H1 (cell line): ENCODE results near the gene C1orf21. TPM values are rescaled to one million over a fixed set of nuclear protein-coding genes. Genes with fewer than 3 reads are reported as not detected.

Experiments used
- CTCF ChIA-PET: fragments of 300-600 bp; sonication (Branson Sonifier 250); formaldehyde crosslinking; loops from one replicate; lab custom pipeline; 2021; ENCODE audit not compliant: partially characterized antibody; lab: Charles Lee
- POLR2A ChIA-PET: fragments of 300-600 bp; sonication (Branson Sonifier 250); formaldehyde crosslinking; loops from one replicate; lab custom pipeline; 2021; ENCODE audit warnings: inconsistent platforms; ENCODE audit not compliant: partially characterized antibody; lab: Charles Lee
- DNase-seq, 2 experiments: peaks; one replicate each; pipeline versions ENCODE4 v3.0.0 to v3.0.0-alpha.2; 2010 to 2022; ENCODE audit warnings: low spot score in 2 of 2, low read depth in 1 of 2, mixed read lengths in 1 of 2
- FAIRE-seq: peaks from 2 replicates; lab custom pipeline; 2011; peaks lifted over from hg19 to GRCh38; lab: Jason Lieb, UNC
- H2AFZ ChIP-seq: 2 replicates; pipeline ENCODE4 v1.8.1; 2012; ENCODE audit warnings: low read length, inconsistent platforms
- H2AK5ac ChIP-seq: 2 replicates; pipeline ENCODE4 v1.6.1; 2013; ENCODE audit warnings: low read depth, low read length
- H2BK120ac ChIP-seq: replicated peaks from 2 replicates; pipeline ENCODE3; 2013; ENCODE audit warnings: low read depth, low read length, inconsistent platforms
- H2BK12ac ChIP-seq: 2 replicates; pipeline ENCODE4 v1.6.1; 2013; ENCODE audit warnings: low read depth, low read length
- H2BK15ac ChIP-seq: 2 replicates; pipeline ENCODE4 v1.6.1; 2013; ENCODE audit warnings: low read length
- H2BK20ac ChIP-seq: 2 replicates; pipeline ENCODE4 v1.6.1; 2013; ENCODE audit warnings: low read length
- H2BK5ac ChIP-seq: 2 replicates; pipeline ENCODE4 v1.6.1; 2013; ENCODE audit warnings: low read depth, low read length
- H3K14ac ChIP-seq: 2 replicates; pipeline ENCODE4 v1.6.1; 2013; ENCODE audit warnings: inconsistent platforms; ENCODE audit not compliant: insufficient read length
- H3K18ac ChIP-seq: 2 replicates; pipeline ENCODE4 v1.6.1; 2013; ENCODE audit warnings: low read length; ENCODE audit errors: extremely low read depth
- H3K23ac ChIP-seq: 2 replicates; pipeline ENCODE4 v1.6.1; 2013; ENCODE audit warnings: inconsistent platforms; ENCODE audit not compliant: insufficient read length
- H3K23me2 ChIP-seq: 2 replicates; pipeline ENCODE4 v1.6.1; 2013; ENCODE audit warnings: low read depth, low read length
- H3K27ac ChIP-seq: 2 replicates; pipeline ENCODE4 v1.6.1; 2011; ENCODE audit warnings: low read depth, low read length, inconsistent platforms
- H3K27me3 ChIP-seq, 4 experiments: replicated peaks in 1 of 4; 1 replicate in 1 of 4; 2 replicates in 3 of 4; pipeline versions ENCODE4 v1.6.1 to v1.8.1; 2011 to 2013; ENCODE audit warnings: low read length in 3 of 4, mild to moderate bottlenecking in 3 of 4, inconsistent platforms in 2 of 4, mixed read lengths in 2 of 4, moderate library complexity in 1 of 4; ENCODE audit not compliant: control insufficient read depth in 3 of 4, insufficient read depth in 3 of 4; ENCODE audit errors: extremely low read depth in 1 of 4
- H3K36me3 ChIP-seq, 4 experiments: 2 replicates each; pipeline versions ENCODE4 v1.6.1 to v1.8.1; 2011 to 2013; ENCODE audit warnings: mild to moderate bottlenecking in 4 of 4, low read length in 3 of 4, moderate library complexity in 2 of 4, control low read depth in 1 of 4, inconsistent platforms in 1 of 4; ENCODE audit not compliant: insufficient read depth in 4 of 4, control insufficient read depth in 2 of 4
- H3K4ac ChIP-seq: replicated peaks from 2 replicates; pipeline ENCODE3; 2013; ENCODE audit warnings: low read length, low read depth, mixed read lengths, inconsistent platforms; ENCODE audit not compliant: insufficient read length
- H3K4me1 ChIP-seq, 4 experiments: replicated peaks in 1 of 4; 1 replicate in 1 of 4; 2 replicates in 3 of 4; pipeline versions ENCODE4 v1.6.1 to v1.8.1; 2011 to 2013; ENCODE audit warnings: low read length in 3 of 4, inconsistent platforms in 2 of 4, mixed read lengths in 1 of 4; ENCODE audit not compliant: insufficient read depth in 4 of 4, control insufficient read depth in 3 of 4
- H3K4me2 ChIP-seq, 2 experiments: 2 replicates each; pipeline versions ENCODE4 v1.6.1 to v1.8.1; 2011 to 2013; ENCODE audit warnings: low read depth in 2 of 2, low read length in 2 of 2, control low read depth in 1 of 2, inconsistent platforms in 1 of 2, mild to moderate bottlenecking in 1 of 2; ENCODE audit not compliant: insufficient read depth in 1 of 2
- H3K4me3 ChIP-seq, 4 experiments: fragments of 200-600, 300-600 bp in 1 of 4; sonication (generic), shearing (Covaris generic), sonication (Bioruptor Twin) in 1 of 4; 2 replicates each; pipeline versions ENCODE4 v1.5.1 to v1.8.1; 2011 to 2016; ENCODE audit warnings: low read length in 4 of 4, low read depth in 3 of 4, control low read depth in 2 of 4, inconsistent platforms in 2 of 4, mild to moderate bottlenecking in 2 of 4, mixed read lengths in 1 of 4, moderate library complexity in 1 of 4; ENCODE audit not compliant: insufficient read depth in 2 of 4; ENCODE audit errors: extremely low read depth in 1 of 4
- H3K56ac ChIP-seq: replicated peaks from 2 replicates; pipeline ENCODE3; 2013; ENCODE audit warnings: low read depth, mild to moderate bottlenecking, mixed read lengths, low read length, inconsistent platforms; ENCODE audit not compliant: insufficient read length
- H3K79me1 ChIP-seq: 2 replicates; pipeline ENCODE4 v1.6.1; 2013; ENCODE audit warnings: low read depth, low read length, control low read depth
- H3K79me2 ChIP-seq, 2 experiments: 2 replicates each; pipeline versions ENCODE4 v1.6.1 to v1.8.1; 2012 to 2013; ENCODE audit warnings: low read length in 2 of 2, mild to moderate bottlenecking in 2 of 2, inconsistent platforms in 1 of 2; ENCODE audit not compliant: insufficient read depth in 2 of 2, control insufficient read depth in 1 of 2
- H3K9ac ChIP-seq, 4 experiments: replicated peaks in 1 of 4; 1 replicate in 1 of 4; 2 replicates in 3 of 4; pipeline versions ENCODE4 v1.6.1 to v1.8.1; 2011 to 2013; ENCODE audit warnings: low read depth in 3 of 4, low read length in 3 of 4, control low read depth in 2 of 4, mild to moderate bottlenecking in 2 of 4, moderate library complexity in 2 of 4, inconsistent platforms in 1 of 4; ENCODE audit errors: extremely low read depth in 1 of 4
- H3K9me3 ChIP-seq, 2 experiments: 2 replicates each; pipeline versions ENCODE4 v1.6.1 to v1.8.1; 2012 to 2013; ENCODE audit warnings: mild to moderate bottlenecking in 2 of 2, moderate library complexity in 2 of 2, control low read depth in 1 of 2, inconsistent platforms in 1 of 2, low read depth in 1 of 2, low read length in 1 of 2, mixed read lengths in 1 of 2; ENCODE audit not compliant: insufficient read depth in 2 of 2
- H4K20me1 ChIP-seq, 2 experiments: replicated peaks in 1 of 2; 2 replicates each; pipeline versions ENCODE3 to v1.8.1; 2011 to 2013; ENCODE audit warnings: inconsistent platforms in 2 of 2, low read length in 2 of 2, mild to moderate bottlenecking in 1 of 2; ENCODE audit not compliant: insufficient read depth in 2 of 2, control insufficient read depth in 1 of 2
- H4K5ac ChIP-seq: 2 replicates; pipeline ENCODE4 v1.6.1; 2013; ENCODE audit warnings: low read length, low read depth, mixed read lengths, inconsistent platforms; ENCODE audit not compliant: insufficient read length
- H4K8ac ChIP-seq: 2 replicates; pipeline ENCODE4 v1.8.0; 2013; ENCODE audit warnings: mild to moderate bottlenecking, moderate library complexity, low read length, inconsistent platforms; ENCODE audit not compliant: insufficient read depth; ENCODE audit errors: extremely low read depth
- H4K91ac ChIP-seq: replicated peaks from 2 replicates; pipeline ENCODE3; 2013; ENCODE audit warnings: low read length, mixed read lengths, inconsistent platforms; ENCODE audit not compliant: insufficient read length
- ATF3 ChIP-seq: IDR thresholded peaks from 2 replicates; pipeline ENCODE4 v1.6.1; 2011; ENCODE audit warnings: low read depth, mild to moderate bottlenecking, low read length; ENCODE audit not compliant: insufficient read depth
- BACH1 ChIP-seq: IDR thresholded peaks from 2 replicates; pipeline ENCODE4 v1.6.1; 2012; ENCODE audit warnings: low read length, improper control_type of control experiment
- CBX5 ChIP-seq: fragments of 300-800, 300-1000 bp; sonication (generic); IDR thresholded peaks from 2 replicates; pipeline ENCODE4 v1.7.1; 2016; ENCODE audit warnings: antibody characterized with exemption, low read length, low read depth
- EP300 ChIP-seq, 2 experiments: IDR thresholded peaks; 1 replicate in 1 of 2; 2 replicates in 1 of 2; pipeline ENCODE4 v1.6.1; 2011 to 2012; ENCODE audit warnings: low read depth in 2 of 2, low read length in 2 of 2, mild to moderate bottlenecking in 2 of 2, borderline replicate concordance in 1 of 2, inconsistent platforms in 1 of 2, moderate library complexity in 1 of 2
- GTF2F1 ChIP-seq: IDR thresholded peaks from 2 replicates; pipeline ENCODE4 v1.6.1; 2012; ENCODE audit warnings: low read depth, low read length, improper control_type of control experiment, borderline replicate concordance
- NANOG ChIP-seq: IDR thresholded peaks from 2 replicates; pipeline ENCODE4 v1.6.1; 2011; ENCODE audit warnings: low read length, low read depth, mild to moderate bottlenecking, inconsistent platforms; ENCODE audit not compliant: insufficient read depth, poor library complexity, severe bottlenecking
- PHF8 ChIP-seq: fragments of 200-600 bp; sonication (generic); conservative IDR thresholded peaks from 2 replicates; pipeline ENCODE4 v1.7.1; 2012; ENCODE audit warnings: low read depth, mild to moderate bottlenecking, inconsistent platforms, low read length, moderate library complexity
- POU5F1 ChIP-seq: IDR thresholded peaks from 2 replicates; pipeline ENCODE4 v1.6.1; 2011; ENCODE audit warnings: low read depth, mild to moderate bottlenecking, low read length, moderate library complexity
- RBBP5 ChIP-seq: IDR thresholded peaks from 2 replicates; pipeline ENCODE4 v1.7.1; 2012; ENCODE audit warnings: low read depth, mild to moderate bottlenecking, inconsistent platforms, low read length, moderate library complexity, borderline replicate concordance
- RNF2 ChIP-seq: fragments of 200-900, 300-1000 bp; sonication (generic); IDR thresholded peaks from 2 replicates; pipeline ENCODE4 v1.7.1; 2016; ENCODE audit warnings: borderline replicate concordance, low read depth, mild to moderate bottlenecking, antibody characterized with exemption, low read length; ENCODE audit not compliant: poor library complexity, severe bottlenecking; ENCODE audit errors: missing control alignments
- SUZ12 ChIP-seq: fragments of 200-600 bp; sonication (generic); IDR thresholded peaks from 2 replicates; pipeline ENCODE4 v1.6.1; 2012; ENCODE audit warnings: mild to moderate bottlenecking, inconsistent platforms, low read length, moderate library complexity, mixed read lengths
- ZNF274 ChIP-seq: IDR thresholded peaks from 2 replicates; pipeline ENCODE4 v1.7.0; 2012; ENCODE audit warnings: low read length, borderline replicate concordance; ENCODE audit errors: extremely low read depth
- WGBS, 2 experiments: shearing (Covaris generic) in 1 of 2; methylation state at CpG; one replicate each; pipeline versions ENCODE4 v1.1.6 to v1.1.7; 2013 to 2015; ENCODE audit warnings: low lambda C conversion rate in 2 of 2, mixed read lengths in 2 of 2, inconsistent platforms in 1 of 2, low coverage in 1 of 2, missing lambda C conversion rate in 1 of 2; ENCODE audit not compliant: insufficient replicate concordance in 2 of 2, insufficient coverage in 1 of 2, insufficient read length in 1 of 2; ENCODE audit errors: extremely low coverage in 1 of 2, missing lambda C conversion rate in 1 of 2; 5-methylcytosine and 5-hydroxymethylcytosine counted together
- polyA plus RNA-seq, 7 experiments: library from polyadenylated mRNA; depleted of rRNA in 3 of 7; stranded (reverse) in 5 of 7; unstranded in 2 of 7; fragments of >200 nt in 5 of 7; fragments of 200-250 nt in 2 of 7; gene quantifications; 1 replicate in 5 of 7; 2 replicates in 1 of 7; 4 replicates in 1 of 7; pipeline versions ENCODE4 v1.2.1 to v1.2.3, GENCODE V29; 2011 to 2013; ENCODE audit warnings: missing spikeins in 2 of 7, mixed read lengths in 2 of 7
- total RNA-seq: library from RNA; stranded (reverse); fragmentation: NEBNext Ultra II Directional; extraction: Animal tissue kit (Norgen Biotek cat#: 25700); gene quantifications from 2 replicates; pipeline ENCODE4 v1.2.1, GENCODE V29; 2021

The C1orf21 gene
- total and polyA plus RNA-seq, 2 of the 8 experiments (the other 6 are each of a cell fraction or from before 2014, with no cell fraction given) = 16.6 to 51.0 TPM

DNA sequence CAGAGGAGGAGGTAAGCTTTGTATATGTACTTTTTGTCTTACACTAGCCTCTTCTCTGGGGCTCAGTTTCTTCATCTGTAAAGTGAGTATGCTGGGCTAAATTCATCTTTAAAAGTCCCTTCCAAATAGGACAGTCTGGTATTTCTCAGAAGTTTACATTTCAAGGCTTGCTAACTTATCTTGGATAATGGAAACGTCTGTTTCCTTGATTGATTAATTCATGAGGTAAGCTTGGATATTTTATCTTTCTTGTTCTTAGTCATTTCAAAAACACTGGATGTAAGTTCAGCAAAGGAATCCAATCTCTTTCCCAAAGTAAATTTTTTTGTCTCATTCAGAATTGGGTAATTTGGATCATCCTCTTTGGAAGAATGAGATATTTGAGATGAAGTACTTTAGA is 256.8 kb downstream of the C1orf21 start:
- no peak overlapping the region for H2BK12ac ChIP-seq
- H3K79me1 ChIP-seq = no peaks in the 10 kb centered on the region
- H4K91ac ChIP-seq = no peak overlapping the region
- no peaks in the 10 kb centered on the region; a peak in 1 of 4 replicates for H3K9me3 ChIP-seq
- no peak overlapping the region for H2BK120ac ChIP-seq
- ChIA-PET POLR2A (no interaction called here), CTCF (interaction anchor here (1.0 to 1.3 kb wide), 3 partner anchors 10 to 421 kb away, joined by 3 to 4 read pairs (median 3); no protein-coding TSS in a partner anchor)
- 79% methylated on average over 1 of the region's 1 CpG; no CpG with 5 or more reads in 1 of the 2 experiments for WGBS, 2 experiments
- H3K4me1 ChIP-seq = no peaks in the 10 kb centered on the region
- DNase-seq = no peak
- no peak overlapping the region for H3K4me3 ChIP-seq
- no peaks in the 10 kb centered on the region for H3K23me2 ChIP-seq
- no peak overlapping the region for H3K4me2 ChIP-seq
- no peak overlapping the region for H2AFZ ChIP-seq
- H3K18ac ChIP-seq = no peak overlapping the region
- no peak overlapping the region for H3K14ac ChIP-seq
- no peak overlapping the region for H4K8ac ChIP-seq
- no peaks in the 10 kb centered on the region for H3K36me3 ChIP-seq
- no peak overlapping the region for H3K27ac ChIP-seq
- no peak overlapping the region for H3K9ac ChIP-seq
- H3K23ac ChIP-seq = no peak overlapping the region
- H4K20me1 ChIP-seq = no peaks in the 10 kb centered on the region
- no peak overlapping the region for H2BK15ac ChIP-seq
- no peak overlapping the region for H4K5ac ChIP-seq
- H3K79me2 ChIP-seq = no peaks in the 10 kb centered on the region
- no peak overlapping the region for H3K4ac ChIP-seq
- FAIRE-seq = no peak
- no peak overlapping the region for H2AK5ac ChIP-seq
- H2BK5ac ChIP-seq = no peak overlapping the region
- H2BK20ac ChIP-seq = no peak overlapping the region
- H3K56ac ChIP-seq = no peak overlapping the region
- no peaks in the 10 kb centered on the region for H3K27me3 ChIP-seq
- TF ChIP-seq BACH1 = no peak
- no peak for TF ChIP-seq PHF8
- TF ChIP-seq CBX5 = no peak
- TF ChIP-seq RBBP5 = no peak
- TF ChIP-seq ATF3 = no peak
- no peak for TF ChIP-seq EP300 (IDR thresholded peaks at IDR 0.05; ENCODE audit: borderline replicate concordance in 1 of 2, low read depth in 2 of 2, low read length in 2 of 2)
- TF ChIP-seq POU5F1 = no peak
- TF ChIP-seq GTF2F1 = no peak
- no peak for TF ChIP-seq RNF2
- TF ChIP-seq NANOG = no peak
- no peak for TF ChIP-seq ZNF274
- TF ChIP-seq SUZ12 = no peak
